Keratinocyte (primary cell): Measurements from ENCODE around the gene LY86. TPM values are rescaled to one million over a fixed set of nuclear protein-coding genes. Genes with fewer than 3 reads are reported as not detected.

Experiments
- DNase-seq: peaks from one replicate; pipeline ENCODE4 v3.0.0-alpha.2; 2011; ENCODE audit warnings: low read depth, missing footprints, low spot score
- FAIRE-seq: peaks from 2 replicates; lab custom pipeline; 2011; peaks lifted over from hg19 to GRCh38; lab: Jason Lieb, UNC
- H2AFZ ChIP-seq: 2 replicates; pipeline ENCODE4 v1.6.0; 2012; ENCODE audit warnings: low read length, control low read depth, inconsistent platforms; ENCODE audit not compliant: control insufficient read depth
- H3K27ac ChIP-seq: 2 replicates; pipeline ENCODE4 v1.5.1; 2011; ENCODE audit warnings: low read length; ENCODE audit not compliant: control insufficient read depth, insufficient read depth
- H3K27me3 ChIP-seq: 3 replicates; pipeline ENCODE4 v1.6.0; 2011; ENCODE audit warnings: low read length; ENCODE audit not compliant: control insufficient read depth, insufficient read depth; ENCODE audit errors: extremely low read depth
- H3K36me3 ChIP-seq, 2 experiments: 2 replicates in 1 of 2; 3 replicates in 1 of 2; pipeline ENCODE4 v1.5.1; 2011; ENCODE audit warnings: low read length in 2 of 2, mild to moderate bottlenecking in 1 of 2; ENCODE audit not compliant: control insufficient read depth in 2 of 2, insufficient read depth in 2 of 2; ENCODE audit errors: extremely low read depth in 1 of 2
- H3K4me1 ChIP-seq: 3 replicates; pipeline ENCODE4 v1.5.1; 2011; ENCODE audit warnings: low read length; ENCODE audit not compliant: control insufficient read depth, insufficient read depth; ENCODE audit errors: extremely low read depth
- H3K4me2 ChIP-seq: 3 replicates; pipeline ENCODE4 v1.6.0; 2011; ENCODE audit warnings: low read depth, low read length; ENCODE audit not compliant: control insufficient read depth, insufficient read depth; ENCODE audit errors: extremely low read depth
- H3K4me3 ChIP-seq, 3 experiments: fragments of 200-600 bp in 1 of 3; sonication (generic) in 1 of 3; 2 replicates in 2 of 3; 3 replicates in 1 of 3; pipeline ENCODE4 v1.5.1; 2011 to 2016; ENCODE audit warnings: low read length in 3 of 3, mild to moderate bottlenecking in 3 of 3, control low read depth in 2 of 3, inconsistent platforms in 1 of 3, low read depth in 1 of 3, mixed read lengths in 1 of 3, mixed run types in 1 of 3, moderate library complexity in 1 of 3; ENCODE audit not compliant: control insufficient read depth in 2 of 3, insufficient read depth in 2 of 3; ENCODE audit errors: extremely low read depth in 1 of 3
- H3K79me2 ChIP-seq: 2 replicates; pipeline ENCODE4 v1.6.0; 2012; ENCODE audit warnings: low read length; ENCODE audit not compliant: control insufficient read depth, insufficient read depth
- H3K9ac ChIP-seq: 3 replicates; pipeline ENCODE4 v1.6.0; 2011; ENCODE audit warnings: low read length; ENCODE audit not compliant: control insufficient read depth, insufficient read depth; ENCODE audit errors: extremely low read depth
- H3K9me1 ChIP-seq: 3 replicates; pipeline ENCODE4 v1.6.0; 2011; ENCODE audit warnings: low read length; ENCODE audit not compliant: control insufficient read depth, insufficient read depth; ENCODE audit errors: extremely low read depth
- H3K9me3 ChIP-seq: 2 replicates; pipeline ENCODE4 v1.5.1; 2012; ENCODE audit warnings: low read depth, low read length; ENCODE audit not compliant: control insufficient read depth
- H4K20me1 ChIP-seq: 3 replicates; pipeline ENCODE4 v1.6.0; 2011; ENCODE audit warnings: low read length; ENCODE audit not compliant: control insufficient read depth, insufficient read depth; ENCODE audit errors: extremely low read depth
- EZH2 ChIP-seq: IDR thresholded peaks from one replicate; pipeline ENCODE4 v1.6.1; 2012; ENCODE audit warnings: inconsistent platforms, mild to moderate bottlenecking, low read length, moderate library complexity
- dilution Hi-C: fragments of 300-500 bp; cut with MboI; formaldehyde crosslinking; loops from one replicate; pipeline ENCODE4 v1.7.0; 2020; ENCODE audit warnings: low sequenced_read_pairs; ENCODE audit not compliant: extremely low pct_ligation_motif_present
- polyA plus RNA-seq, 5 experiments: library from polyadenylated mRNA; depleted of rRNA in 3 of 5; stranded (reverse) in 3 of 5; stranded (forward) in 1 of 5; unstranded in 1 of 5; fragments of >200 nt; gene quantifications; 1 replicate in 1 of 5; 2 replicates in 3 of 5; 3 replicates in 1 of 5; pipeline versions ENCODE4 v1.2.1 to v1.2.3, GENCODE V29; 2011 to 2012; ENCODE audit warnings: missing spikeins in 2 of 5, low read depth in 1 of 5, low replicate concordance in 1 of 5
- TF ChIP-seq, protein P1 (sequence below), 3 experiments: IDR thresholded peaks in 1 of 3; conservative IDR thresholded peaks in 1 of 3; optimal IDR thresholded peaks in 1 of 3; 2 replicates in 2 of 3; 3 replicates in 1 of 3; pipeline versions ENCODE3 to v1.5.1; 2011; ENCODE audit warnings: low read length in 3 of 3, mild to moderate bottlenecking in 3 of 3, moderate library complexity in 2 of 3, control low read depth in 1 of 3, inconsistent platforms in 1 of 3; ENCODE audit not compliant: insufficient read depth in 2 of 3; ENCODE audit errors: extremely low read depth in 1 of 3

Gene LY86
- polyA plus RNA-seq, 1 donor (not counting 4 experiments of a cell fraction or from before 2014, with no cell fraction given) = not detected

DNA sequence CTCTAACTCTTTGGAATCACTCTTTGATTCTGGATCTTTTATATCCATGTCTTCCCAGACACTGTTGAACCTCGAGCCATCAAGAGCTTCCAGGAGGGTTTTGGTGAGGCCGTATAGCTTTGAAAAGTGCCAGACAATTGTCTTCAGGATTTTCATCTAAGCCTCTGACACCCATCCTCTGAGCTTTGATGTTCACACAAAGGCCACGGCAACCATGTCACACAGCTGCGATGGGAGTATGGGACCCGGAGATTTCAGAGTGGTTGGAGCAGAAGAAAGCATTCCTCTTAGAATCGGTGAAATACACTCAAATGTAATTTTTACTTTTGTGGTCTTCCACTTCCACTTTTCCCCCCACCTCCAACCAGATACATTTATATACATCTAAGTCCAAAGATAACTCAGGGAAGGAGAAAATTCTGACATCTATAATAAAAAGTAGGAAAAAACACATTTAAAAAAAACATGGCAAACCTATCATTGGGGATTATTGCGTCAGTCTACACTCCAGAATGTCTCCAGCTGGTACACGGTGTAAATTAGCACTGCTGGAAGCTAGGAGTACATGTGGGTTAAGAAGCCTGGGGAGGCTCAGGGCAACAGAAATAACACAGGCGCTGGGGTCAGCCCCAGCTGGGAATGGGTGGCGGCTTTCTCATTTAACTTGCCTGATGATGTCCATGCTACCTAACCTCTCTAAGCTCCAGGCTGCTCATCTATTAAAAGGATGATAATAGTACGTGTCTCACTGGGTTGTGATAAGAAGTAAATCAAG, 92.7 kb downstream of the LY86 start:
- Histone ChIP-seq H3K79me2 (no peaks in the 10 kb centered on the region), H3K4me1 (peaks cover 31% of the 10 kb centered on the region), H3K9ac (no peak overlapping the region), H3K36me3 (no peaks in the 10 kb centered on the region), H3K4me2 (no peak overlapping the region), H4K20me1 (no peaks in the 10 kb centered on the region), H3K9me1 (no peaks in the 10 kb centered on the region), H2AFZ (no peak overlapping the region), H3K4me3 (no peak overlapping the region), H3K27me3 (no peaks in the 10 kb centered on the region), H3K9me3 (no peaks in the 10 kb centered on the region), H3K27ac (no peak overlapping the region)
- no peak for FAIRE-seq
- no peak for DNase-seq
- TF ChIP-seq, protein P1, sequence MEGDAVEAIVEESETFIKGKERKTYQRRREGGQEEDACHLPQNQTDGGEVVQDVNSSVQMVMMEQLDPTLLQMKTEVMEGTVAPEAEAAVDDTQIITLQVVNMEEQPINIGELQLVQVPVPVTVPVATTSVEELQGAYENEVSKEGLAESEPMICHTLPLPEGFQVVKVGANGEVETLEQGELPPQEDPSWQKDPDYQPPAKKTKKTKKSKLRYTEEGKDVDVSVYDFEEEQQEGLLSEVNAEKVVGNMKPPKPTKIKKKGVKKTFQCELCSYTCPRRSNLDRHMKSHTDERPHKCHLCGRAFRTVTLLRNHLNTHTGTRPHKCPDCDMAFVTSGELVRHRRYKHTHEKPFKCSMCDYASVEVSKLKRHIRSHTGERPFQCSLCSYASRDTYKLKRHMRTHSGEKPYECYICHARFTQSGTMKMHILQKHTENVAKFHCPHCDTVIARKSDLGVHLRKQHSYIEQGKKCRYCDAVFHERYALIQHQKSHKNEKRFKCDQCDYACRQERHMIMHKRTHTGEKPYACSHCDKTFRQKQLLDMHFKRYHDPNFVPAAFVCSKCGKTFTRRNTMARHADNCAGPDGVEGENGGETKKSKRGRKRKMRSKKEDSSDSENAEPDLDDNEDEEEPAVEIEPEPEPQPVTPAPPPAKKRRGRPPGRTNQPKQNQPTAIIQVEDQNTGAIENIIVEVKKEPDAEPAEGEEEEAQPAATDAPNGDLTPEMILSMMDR (optimal IDR thresholded peaks at IDR 0.05 in 1 of 3, IDR thresholded peaks at IDR 0.05 in 1 of 3, conservative IDR thresholded peaks at IDR 0.05 in 1 of 3; ENCODE audit: extremely low read depth in 1 of 3, insufficient read depth in 2 of 3, low read length in 3 of 3) = no peak
- TF ChIP-seq EZH2 = no peak
- dilution Hi-C loops = no loop called here

DNA sequence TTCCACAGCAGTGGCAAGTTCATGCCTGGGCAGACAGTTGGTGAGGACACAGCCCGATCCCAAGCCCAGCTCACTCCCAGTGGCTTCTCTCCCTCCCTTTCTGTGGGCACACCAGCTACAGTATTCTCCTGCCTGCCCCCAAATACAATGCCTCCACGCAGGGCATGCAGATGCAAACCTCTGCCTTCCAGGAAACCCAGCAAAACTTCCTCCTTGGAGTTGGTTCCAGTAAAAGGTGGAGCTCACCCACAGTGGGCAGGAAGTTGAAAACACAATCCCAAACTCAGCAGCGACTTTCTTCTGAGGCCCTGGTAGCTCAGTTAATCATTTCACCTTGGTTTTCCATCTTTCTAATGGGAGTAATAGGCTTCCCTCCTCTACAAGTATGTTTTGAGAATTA, 93.7 kb downstream of the LY86 start:
- Histone ChIP-seq H4K20me1 (no peaks in the 10 kb centered on the region), H3K9me3 (no peaks in the 10 kb centered on the region), H3K9ac (no peak overlapping the region), H3K36me3 (no peaks in the 10 kb centered on the region), H3K4me2 (peak overlapping the region; percentile 17), H3K27ac (no peak overlapping the region), H3K9me1 (no peaks in the 10 kb centered on the region), H3K79me2 (no peaks in the 10 kb centered on the region), H3K4me3 (no peak overlapping the region), H3K4me1 (peaks cover 31% of the 10 kb centered on the region), H2AFZ (peak overlapping the region; percentile 76), H3K27me3 (no peaks in the 10 kb centered on the region)
- TF ChIP-seq EZH2 = no peak
- TF ChIP-seq, protein P1 (optimal IDR thresholded peaks at IDR 0.05 in 1 of 3, IDR thresholded peaks at IDR 0.05 in 1 of 3, conservative IDR thresholded peaks at IDR 0.05 in 1 of 3; ENCODE audit: extremely low read depth in 1 of 3, insufficient read depth in 2 of 3, low read length in 3 of 3) = no peak
- dilution Hi-C loops = no loop called here
- FAIRE-seq (no peak), DNase-seq (no peak)
